Measurements from ENCODE around the gene MSRB3.
"Not testable (repeated sequence)": the region's sequence is repeated elsewhere in the genome, so short reads cannot be mapped to it uniquely, and the experiment has no call there.

Gene MSRB3

GRCh38 chr12:65474831-65475230 lies 196.3 kb downstream of the MSRB3 start:
- no peaks in the 10 kb centered on the region for H3K79me2 ChIP-seq (ENCODE audit: insufficient read depth, low read length)
- H2AFZ ChIP-seq (ENCODE audit: low read length): no peak overlapping the region
- no peaks in the 10 kb centered on the region for H3K27me3 ChIP-seq (ENCODE audit: insufficient read depth, low read length, poor library complexity, severe bottlenecking)
- no peaks in the 10 kb centered on the region for H3K4me1 ChIP-seq (ENCODE audit: insufficient read depth, low read length, poor library complexity, severe bottlenecking)
- no peak overlapping the region for H3K4me2 ChIP-seq (ENCODE audit: low read depth, low read length, poor library complexity, severe bottlenecking)
- no peaks in the 10 kb centered on the region for H3K36me3 ChIP-seq (ENCODE audit: insufficient read depth, low read length)
- H3K4me3 ChIP-seq (ENCODE audit: low read length, poor library complexity, severe bottlenecking): no peak overlapping the region
- no peaks in the 10 kb centered on the region for H3K9me2 ChIP-seq (replicated peaks; ENCODE audit: low read depth, low read length)
- no peaks in the 10 kb centered on the region for H4K20me1 ChIP-seq (ENCODE audit: insufficient read depth, low read length, poor library complexity, severe bottlenecking)
- H3F3A ChIP-seq (ENCODE audit: low read depth): no peaks in the 10 kb centered on the region
- H3K9ac ChIP-seq (ENCODE audit: low read depth, low read length, poor library complexity, severe bottlenecking): no peak overlapping the region
- H3K9me3 ChIP-seq (ENCODE audit: insufficient read depth, low read depth, low read length): no peaks in the 10 kb centered on the region
- no peak for TF ChIP-seq CTCF (conservative IDR thresholded peaks at IDR 0.05; ENCODE audit: low read length)
- TF ChIP-seq EZH2phosphoT487 (IDR thresholded peaks at IDR 0.05; ENCODE audit: borderline replicate concordance): no peak

- Histone ChIP-seq H3K4me1 (ENCODE audit: insufficient read depth, low read length, poor library complexity, severe bottlenecking) (no peaks in the 10 kb centered on the region), H2AFZ (ENCODE audit: low read length) (no peak overlapping the region), H3K4me2 (ENCODE audit: low read depth, low read length, poor library complexity, severe bottlenecking) (no peak overlapping the region), H4K20me1 (ENCODE audit: insufficient read depth, low read length, poor library complexity, severe bottlenecking) (no peaks in the 10 kb centered on the region), H3K27me3 (ENCODE audit: insufficient read depth, low read length, poor library complexity, severe bottlenecking) (no peaks in the 10 kb centered on the region), H3K9me2 (replicated peaks; ENCODE audit: low read depth, low read length) (no peaks in the 10 kb centered on the region), H3K79me2 (ENCODE audit: insufficient read depth, low read length) (no peaks in the 10 kb centered on the region), H3K4me3 (ENCODE audit: low read length, poor library complexity, severe bottlenecking) (no peak overlapping the region), H3K9me3 (ENCODE audit: insufficient read depth, low read depth, low read length) (peaks cover 2% of the 10 kb centered on the region; the same call in 1 of the 2 replicates), H3K36me3 (ENCODE audit: insufficient read depth, low read length) (no peaks in the 10 kb centered on the region), H3F3A (ENCODE audit: low read depth) (no peaks in the 10 kb centered on the region), H3K9ac (ENCODE audit: low read depth, low read length, poor library complexity, severe bottlenecking) (no peak overlapping the region)
- TF ChIP-seq CTCF (conservative IDR thresholded peaks at IDR 0.05; ENCODE audit: low read length): no peak
- no peak for TF ChIP-seq EZH2phosphoT487 (IDR thresholded peaks at IDR 0.05; ENCODE audit: borderline replicate concordance)
Observed at GRCh38 chr12:65477721-65478120, 199.2 kb downstream of the MSRB3 start.

- not testable (repeated sequence) for H3K4me2 ChIP-seq (ENCODE audit: low read depth, low read length, poor library complexity, severe bottlenecking); H3K4me1 ChIP-seq (ENCODE audit: insufficient read depth, low read length, poor library complexity, severe bottlenecking); H3K27me3 ChIP-seq (ENCODE audit: insufficient read depth, low read length, poor library complexity, severe bottlenecking); H4K20me1 ChIP-seq (ENCODE audit: insufficient read depth, low read length, poor library complexity, severe bottlenecking); H3K4me3 ChIP-seq (ENCODE audit: low read length, poor library complexity, severe bottlenecking); H3F3A ChIP-seq (ENCODE audit: low read depth); H3K79me2 ChIP-seq (ENCODE audit: insufficient read depth, low read length); H2AFZ ChIP-seq (ENCODE audit: low read length); H3K9me2 ChIP-seq (replicated peaks; ENCODE audit: low read depth, low read length); H3K9ac ChIP-seq (ENCODE audit: low read depth, low read length, poor library complexity, severe bottlenecking); H3K36me3 ChIP-seq (ENCODE audit: insufficient read depth, low read length)
- peaks cover 17% of the 10 kb centered on the region; the same call in 1 of the 2 replicates for H3K9me3 ChIP-seq (ENCODE audit: insufficient read depth, low read depth, low read length)
Observed at GRCh38 chr12:65483891-65484516, 205.5 kb downstream of the MSRB3 start.

- H3K36me3 ChIP-seq (ENCODE audit: insufficient read depth, low read length): no peaks in the 10 kb centered on the region
- H3K9ac ChIP-seq (ENCODE audit: low read depth, low read length, poor library complexity, severe bottlenecking): no peak overlapping the region
- H3K27me3 ChIP-seq (ENCODE audit: insufficient read depth, low read length, poor library complexity, severe bottlenecking): no peaks in the 10 kb centered on the region
- H3K9me3 ChIP-seq (ENCODE audit: insufficient read depth, low read depth, low read length): peaks cover 11% of the 10 kb centered on the region; the same call in 1 of the 2 replicates
- no peak overlapping the region for H3K4me2 ChIP-seq (ENCODE audit: low read depth, low read length, poor library complexity, severe bottlenecking)
- TF ChIP-seq EZH2phosphoT487 (IDR thresholded peaks at IDR 0.05; ENCODE audit: borderline replicate concordance): no peak
- no peak for TF ChIP-seq CTCF (conservative IDR thresholded peaks at IDR 0.05; ENCODE audit: low read length)
- H3K4me1 ChIP-seq (ENCODE audit: insufficient read depth, low read length, poor library complexity, severe bottlenecking): peaks cover 5% of the 10 kb centered on the region
- no peaks in the 10 kb centered on the region; the same call in 1 of the 2 replicates for H3F3A ChIP-seq (ENCODE audit: low read depth)
- H4K20me1 ChIP-seq (ENCODE audit: insufficient read depth, low read length, poor library complexity, severe bottlenecking): no peaks in the 10 kb centered on the region
- H3K4me3 ChIP-seq (ENCODE audit: low read length, poor library complexity, severe bottlenecking): no peak overlapping the region
- H3K79me2 ChIP-seq (ENCODE audit: insufficient read depth, low read length): no peaks in the 10 kb centered on the region
- no peak overlapping the region for H2AFZ ChIP-seq (ENCODE audit: low read length)
- no peaks in the 10 kb centered on the region for H3K9me2 ChIP-seq (replicated peaks; ENCODE audit: low read depth, low read length)
Observed at GRCh38 chr12:65488197-65488596, 209.7 kb downstream of the MSRB3 start.
